Parathyroid adenoma (tissue), 2 donors: ENCODE measurements around the gene DOCK2.

Experiments
- H2AFZ ChIP-seq: fragments of 300-600 bp; sonication (generic); one replicate; pipeline ENCODE4 v1.7.0; 2017; ENCODE audit warnings: antibody characterized with exemption, mild to moderate bottlenecking
- H3K27ac ChIP-seq: fragments of 300-600 bp; sonication (generic); one replicate; pipeline ENCODE4 v1.7.0; 2017
- H3K27me3 ChIP-seq: fragments of 300-600 bp; sonication (generic); one replicate; pipeline ENCODE4 v1.7.0; 2017; ENCODE audit warnings: low read length; ENCODE audit not compliant: control insufficient read depth, insufficient read depth
- H3K36me3 ChIP-seq: fragments of 300-600 bp; sonication (generic); one replicate; pipeline ENCODE4 v1.7.0; 2017; ENCODE audit warnings: low read length; ENCODE audit not compliant: control insufficient read depth, insufficient read depth
- H3K4me1 ChIP-seq: fragments of 300-600 bp; sonication (generic); one replicate; pipeline ENCODE4 v1.7.0; 2017; ENCODE audit warnings: control low read depth
- H3K4me2 ChIP-seq: fragments of 300-600 bp; sonication (generic); one replicate; pipeline ENCODE4 v1.7.0; 2017; ENCODE audit warnings: low read length
- H3K4me3 ChIP-seq: fragments of 300-600 bp; sonication (generic); one replicate; pipeline ENCODE4 v1.7.0; 2017; ENCODE audit warnings: low read depth, low read length
- H3K79me2 ChIP-seq: fragments of 300-600 bp; sonication (generic); one replicate; pipeline ENCODE4 v1.7.0; 2017; ENCODE audit warnings: control low read depth
- H3K9ac ChIP-seq: fragments of 300-600 bp; sonication (generic); one replicate; pipeline ENCODE4 v1.7.0; 2017; ENCODE audit warnings: mild to moderate bottlenecking
- H3K9me3 ChIP-seq: fragments of 300-600 bp; sonication (generic); one replicate; pipeline ENCODE4 v1.7.0; 2017; ENCODE audit warnings: low read length; ENCODE audit not compliant: control insufficient read depth
- CTCF ChIP-seq: fragments of 300-600 bp; sonication (generic); IDR thresholded peaks from one replicate; pipeline ENCODE4 v1.7.0; 2017; ENCODE audit warnings: antibody characterized with exemption, mild to moderate bottlenecking
- donor health status: primary hyperparathyroidism.

DOCK2 gene

DNA sequence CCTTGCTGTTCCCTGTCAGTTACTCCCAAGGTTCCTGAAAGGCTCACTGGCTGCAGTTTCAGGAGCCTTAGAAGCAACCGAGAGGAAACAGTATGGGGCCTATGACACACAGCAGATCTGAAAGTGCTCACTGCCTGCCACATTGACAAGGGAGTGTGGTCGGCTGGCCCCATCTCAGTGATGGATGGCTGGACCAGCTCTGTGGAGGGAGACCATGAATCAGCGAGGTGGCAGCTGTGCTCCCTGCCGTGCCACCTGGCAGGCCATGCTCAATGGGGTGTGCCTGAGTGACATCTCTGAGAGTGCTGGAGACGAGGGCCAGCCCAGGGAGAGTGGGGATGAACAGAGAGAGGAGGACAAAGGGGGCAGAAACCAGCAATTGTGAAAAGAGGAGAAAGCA lies 49.1 kb downstream of the DOCK2 start:
- no peaks in the 10 kb centered on the region for H3K79me2 ChIP-seq
- no peaks in the 10 kb centered on the region for H3K4me1 ChIP-seq
- TF ChIP-seq CTCF: no peak
- no peaks in the 10 kb centered on the region for H3K27me3 ChIP-seq
- H3K4me3 ChIP-seq: no peak overlapping the region
- no peak overlapping the region for H3K4me2 ChIP-seq
- H2AFZ ChIP-seq: no peak overlapping the region
- H3K9me3 ChIP-seq: no peaks in the 10 kb centered on the region
- no peak overlapping the region for H3K9ac ChIP-seq
- no peaks in the 10 kb centered on the region for H3K36me3 ChIP-seq
- no peak overlapping the region for H3K27ac ChIP-seq

- Histone ChIP-seq H2AFZ (no peak overlapping the region), H3K4me2 (no peak overlapping the region), H3K36me3 (no peaks in the 10 kb centered on the region), H3K4me3 (no peak overlapping the region), H3K9ac (no peak overlapping the region), H3K27me3 (no peaks in the 10 kb centered on the region), H3K4me1 (no peaks in the 10 kb centered on the region), H3K9me3 (no peaks in the 10 kb centered on the region), H3K27ac (no peak overlapping the region), H3K79me2 (no peaks in the 10 kb centered on the region)
- TF ChIP-seq CTCF: no peak
These were observed 51.0 kb downstream of the DOCK2 start for GRCh38 chr5:169688106-169688505.

- H3K4me3 ChIP-seq: no peak overlapping the region
- no peak for TF ChIP-seq CTCF
- H3K27ac ChIP-seq: no peak overlapping the region
- H3K9ac ChIP-seq: no peak overlapping the region
- H3K36me3 ChIP-seq: no peaks in the 10 kb centered on the region
- no peaks in the 10 kb centered on the region for H3K9me3 ChIP-seq
- no peak overlapping the region for H2AFZ ChIP-seq
- no peaks in the 10 kb centered on the region for H3K79me2 ChIP-seq
- no peak overlapping the region for H3K4me2 ChIP-seq
- no peaks in the 10 kb centered on the region for H3K27me3 ChIP-seq
- H3K4me1 ChIP-seq: no peaks in the 10 kb centered on the region
These were observed 54.4 kb downstream of the DOCK2 start for GRCh38 chr5:169691471-169691870.

GRCh38 chr5:169694091-169694625 lies 57.1 kb downstream of the DOCK2 start:
- no peak for TF ChIP-seq CTCF
- Histone ChIP-seq H3K4me1 (no peaks in the 10 kb centered on the region), H3K4me3 (no peak overlapping the region), H3K27me3 (no peaks in the 10 kb centered on the region), H3K4me2 (no peak overlapping the region), H3K27ac (no peak overlapping the region), H2AFZ (no peak overlapping the region), H3K36me3 (no peaks in the 10 kb centered on the region), H3K9ac (no peak overlapping the region), H3K9me3 (no peaks in the 10 kb centered on the region), H3K79me2 (no peaks in the 10 kb centered on the region)

GRCh38 chr5:169695025-169695625 lies 58.0 kb downstream of the DOCK2 start:
- no peaks in the 10 kb centered on the region for H3K4me1 ChIP-seq
- H3K27ac ChIP-seq: no peak overlapping the region
- H3K4me3 ChIP-seq: no peak overlapping the region
- H3K9me3 ChIP-seq: no peaks in the 10 kb centered on the region
- no peak for TF ChIP-seq CTCF
- H3K9ac ChIP-seq: no peak overlapping the region
- no peaks in the 10 kb centered on the region for H3K79me2 ChIP-seq
- no peak overlapping the region for H2AFZ ChIP-seq
- no peak overlapping the region for H3K4me2 ChIP-seq
- no peaks in the 10 kb centered on the region for H3K27me3 ChIP-seq
- H3K36me3 ChIP-seq: no peaks in the 10 kb centered on the region
